Smooth muscle cell (in vitro differentiated cells): ENCODE data around the gene AMN1. TPM values are rescaled to one million over a fixed set of nuclear protein-coding genes. Genes with fewer than 3 reads are reported as not detected.

Source experiments
- DNase-seq: peaks from one replicate; lab custom pipeline; 2025; ENCODE audit not compliant: unreplicated experiment; lab: John Stamatoyannopoulos, UW
- H2AFZ ChIP-seq: fragments of 200-600 bp; sonication (generic); 2 replicates; pipeline ENCODE4 v1.6.0; 2016; ENCODE audit warnings: antibody characterized with exemption, low read depth, mild to moderate bottlenecking
- H3F3A ChIP-seq: fragments of 200-600 bp; sonication (generic); 2 replicates; pipeline ENCODE4 v1.6.0; 2017; ENCODE audit warnings: antibody characterized with exemption, low read depth
- H3K27ac ChIP-seq: fragments of 200-600 bp; sonication (generic); 2 replicates; pipeline ENCODE4 v1.5.1; 2016; ENCODE audit warnings: low read depth, mild to moderate bottlenecking
- H3K27me3 ChIP-seq: fragments of 200-600 bp; sonication (generic); 2 replicates; pipeline ENCODE4 v1.6.1; 2016; ENCODE audit warnings: low read depth, mild to moderate bottlenecking
- H3K36me3 ChIP-seq: fragments of 200-600 bp; sonication (generic); 2 replicates; pipeline ENCODE4 v1.5.1; 2016; ENCODE audit warnings: low read depth
- H3K4me1 ChIP-seq: fragments of 200-600 bp; sonication (generic); 2 replicates; pipeline ENCODE4 v1.5.1; 2016; ENCODE audit warnings: low read depth
- H3K4me2 ChIP-seq: fragments of 200-600 bp; sonication (generic); 2 replicates; pipeline ENCODE4 v1.6.0; 2016; ENCODE audit warnings: mild to moderate bottlenecking
- H3K4me3 ChIP-seq: fragments of 200-600 bp; sonication (generic); 2 replicates; pipeline ENCODE4 v1.5.1; 2016; ENCODE audit warnings: mild to moderate bottlenecking
- H3K79me2 ChIP-seq: fragments of 200-600 bp; sonication (generic); 2 replicates; pipeline ENCODE4 v1.6.0; 2016; ENCODE audit warnings: low read depth, mild to moderate bottlenecking
- H3K9ac ChIP-seq: fragments of 200-600 bp; sonication (generic); 2 replicates; pipeline ENCODE4 v1.6.0; 2016; ENCODE audit warnings: low read depth
- H3K9me3 ChIP-seq: fragments of 200-600 bp; sonication (generic); replicated peaks from 2 replicates; pipeline ENCODE4 v1.5.1; 2016; ENCODE audit warnings: low read depth
- H4K20me1 ChIP-seq: fragments of 200-600 bp; sonication (generic); 2 replicates; pipeline ENCODE4 v1.6.0; 2016; ENCODE audit warnings: low read depth
- CTCF ChIP-seq: fragments of 200-600 bp; sonication (generic); IDR thresholded peaks from 2 replicates; pipeline ENCODE4 v1.5.1; 2017; ENCODE audit warnings: borderline replicate concordance, mild to moderate bottlenecking, antibody characterized with exemption; ENCODE audit not compliant: insufficient read depth, poor library complexity, severe bottlenecking
- WGBS: methylation state at CpG from one replicate; pipeline ENCODE4 v1.1.7; 2016; ENCODE audit warnings: low lambda C conversion rate; 5-methylcytosine and 5-hydroxymethylcytosine counted together
- polyA plus RNA-seq: library from polyadenylated mRNA; unstranded; fragments of >200 nt; fragmentation: Nextera tagmentation; extraction: Ambion mirVana; gene quantifications from 2 replicates; pipeline ENCODE4 v1.2.1, GENCODE V29; 2016
- total RNA-seq: library from RNA; depleted of rRNA; stranded (reverse); fragments of >200 nt; gene quantifications from 2 replicates; pipeline ENCODE4 v1.2.3, GENCODE V29; 2014

AMN1 gene
- total and polyA plus RNA-seq, 2 experiments from 2014 or later, result 7.3 to 12.0 TPM

GRCh38 chr12:31772685-31773222 is 43.9 kb upstream of the AMN1 start:
- 77% methylated on average over 5 of the region's 5 CpGs for WGBS
- H4K20me1 ChIP-seq, result no peaks in the 10 kb centered on the region
- no peak for TF ChIP-seq CTCF
- no peaks in the 10 kb centered on the region for H3K9me3 ChIP-seq
- no peak overlapping the region for H3K4me2 ChIP-seq
- no peaks in the 10 kb centered on the region for H3F3A ChIP-seq
- no peak overlapping the region for H3K4me3 ChIP-seq
- no peak overlapping the region for H3K27ac ChIP-seq
- H2AFZ ChIP-seq, result no peak overlapping the region
- H3K79me2 ChIP-seq, result no peaks in the 10 kb centered on the region
- H3K4me1 ChIP-seq, result no peaks in the 10 kb centered on the region
- no peaks in the 10 kb centered on the region for H3K27me3 ChIP-seq
- DNase-seq, result no peak
- H3K36me3 ChIP-seq, result no peaks in the 10 kb centered on the region
- no peak overlapping the region for H3K9ac ChIP-seq

GRCh38 chr12:31772186-31772585 is 43.4 kb upstream of the AMN1 start:
- Histone ChIP-seq H3K9me3 (no peaks in the 10 kb centered on the region), H3K4me3 (no peak overlapping the region), H4K20me1 (no peaks in the 10 kb centered on the region), H3K27me3 (no peaks in the 10 kb centered on the region), H2AFZ (no peak overlapping the region), H3K79me2 (no peaks in the 10 kb centered on the region), H3F3A (no peaks in the 10 kb centered on the region), H3K36me3 (no peaks in the 10 kb centered on the region), H3K27ac (no peak overlapping the region), H3K4me1 (no peaks in the 10 kb centered on the region), H3K4me2 (no peak overlapping the region), H3K9ac (no peak overlapping the region)
- DNase-seq, result no peak
- TF ChIP-seq CTCF, result no peak
- WGBS, result 86% methylated on average over 4 of the region's 4 CpGs

DNA sequence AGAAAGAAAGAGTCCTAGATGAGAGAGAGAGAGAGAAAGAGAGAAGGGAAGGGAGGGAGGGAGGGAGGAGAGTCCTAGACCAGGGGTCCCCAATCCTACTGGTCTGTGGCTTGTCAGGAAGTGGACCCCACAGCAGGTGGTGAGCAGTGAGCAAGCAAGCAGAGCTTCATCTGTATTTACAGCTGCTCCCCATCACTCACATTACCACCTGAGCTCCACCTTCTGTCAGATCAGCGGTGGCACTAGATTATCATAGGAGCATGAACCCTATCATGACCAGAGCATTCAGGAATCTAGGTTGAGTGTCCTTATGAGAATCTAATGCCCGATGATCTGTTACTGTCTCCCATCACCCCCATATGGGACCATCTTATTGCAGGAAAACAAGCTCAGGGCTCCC is 39.2 kb upstream of the AMN1 start:
- H3F3A ChIP-seq, result no peaks in the 10 kb centered on the region
- H3K27ac ChIP-seq, result no peak overlapping the region
- no peaks in the 10 kb centered on the region for H3K4me1 ChIP-seq
- DNase-seq, result no peak
- TF ChIP-seq CTCF, result no peak
- no peaks in the 10 kb centered on the region for H3K79me2 ChIP-seq
- no peak overlapping the region for H3K4me3 ChIP-seq
- no peaks in the 10 kb centered on the region for H3K27me3 ChIP-seq
- H3K4me2 ChIP-seq, result no peak overlapping the region
- 94% methylated on average over 2 of the region's 2 CpGs for WGBS
- no peaks in the 10 kb centered on the region for H3K36me3 ChIP-seq
- H3K9ac ChIP-seq, result no peak overlapping the region
- H3K9me3 ChIP-seq, result no peaks in the 10 kb centered on the region
- H2AFZ ChIP-seq, result no peak overlapping the region
- no peaks in the 10 kb centered on the region for H4K20me1 ChIP-seq

GRCh38 chr12:31765931-31766330 is 37.1 kb upstream of the AMN1 start:
- no peaks in the 10 kb centered on the region for H3K27me3 ChIP-seq
- no peak overlapping the region for H3K9ac ChIP-seq
- TF ChIP-seq CTCF, result no peak
- no peak overlapping the region for H3K4me3 ChIP-seq
- WGBS, result 67% methylated on average over 1 of the region's 1 CpG
- DNase-seq, result no peak
- H3K4me1 ChIP-seq, result no peaks in the 10 kb centered on the region
- no peaks in the 10 kb centered on the region for H4K20me1 ChIP-seq
- H3K79me2 ChIP-seq, result no peaks in the 10 kb centered on the region
- no peak overlapping the region for H3K4me2 ChIP-seq
- H3K9me3 ChIP-seq, result no peaks in the 10 kb centered on the region
- no peaks in the 10 kb centered on the region for H3F3A ChIP-seq
- H2AFZ ChIP-seq, result no peak overlapping the region
- H3K36me3 ChIP-seq, result no peaks in the 10 kb centered on the region
- no peak overlapping the region for H3K27ac ChIP-seq
